SK-N-SH (cell line): ENCODE results near the gene SYCN. TPM values are rescaled to one million over a fixed set of nuclear protein-coding genes. Genes with fewer than 3 reads are reported as not detected.
A peak's percentile ranks its signal among the peaks of the same experiment; 100 is the strongest.

ENCODE experiments used
- CHD2 ChIP-seq: fragments of 150-350 bp; IDR thresholded peaks from 2 replicates; pipeline ENCODE4 v1.6.1; 2018; ENCODE audit warnings: low read length; ENCODE audit not compliant: partially characterized antibody
- FOSL2 ChIP-seq: IDR thresholded peaks from 2 replicates; pipeline ENCODE4 v1.4.0; 2012; ENCODE audit warnings: low read depth, mild to moderate bottlenecking, moderate library complexity, borderline replicate concordance
- FOXJ3 ChIP-seq: sonication (generic); formaldehyde crosslinking; IDR thresholded peaks from 2 replicates; pipeline ENCODE4 v1.5.1; 2020; ENCODE audit warnings: mild to moderate bottlenecking, missing genetic modification reagents
- GABPA ChIP-seq: IDR thresholded peaks from 2 replicates; pipeline ENCODE4 v1.4.0; 2012; ENCODE audit warnings: low read depth, mild to moderate bottlenecking
- GATA2 ChIP-seq: sonication (generic); formaldehyde crosslinking; IDR thresholded peaks from 2 replicates; pipeline ENCODE4 v1.5.0; 2020; ENCODE audit warnings: mild to moderate bottlenecking, missing genetic modification reagents
- MEF2A ChIP-seq: IDR thresholded peaks from 2 replicates; pipeline ENCODE4 v1.4.0; 2012; ENCODE audit warnings: low read depth, borderline replicate concordance
- POLR2AphosphoS5 ChIP-seq: IDR thresholded peaks from 2 replicates; pipeline ENCODE4 v1.6.1; 2012; ENCODE audit warnings: low read depth, low read length
- RAD21 ChIP-seq: IDR thresholded peaks from 2 replicates; pipeline ENCODE4 v1.6.1; 2012; ENCODE audit warnings: mild to moderate bottlenecking, low read length
- RCOR1 ChIP-seq: fragments of 150-350 bp; IDR thresholded peaks from 2 replicates; pipeline ENCODE4 v1.6.1; 2017; ENCODE audit warnings: antibody characterized with exemption, low read length
- RFX5 ChIP-seq: IDR thresholded peaks from 2 replicates; pipeline ENCODE4 v1.6.1; 2012; ENCODE audit warnings: mild to moderate bottlenecking, improper control_type of control experiment, low read length
- RXRA ChIP-seq: IDR thresholded peaks from 2 replicates; pipeline ENCODE4 v1.4.0; 2012; ENCODE audit warnings: low read depth, mild to moderate bottlenecking, borderline replicate concordance
- TCF12 ChIP-seq: IDR thresholded peaks from 2 replicates; pipeline ENCODE4 v1.4.0; 2012
- YY1 ChIP-seq: IDR thresholded peaks from 2 replicates; pipeline ENCODE4 v1.4.0; 2012; ENCODE audit warnings: low read depth, mild to moderate bottlenecking
- polyA plus RNA-seq, 3 experiments: library from polyadenylated mRNA; depleted of rRNA; stranded (reverse); fragments of >200 nt; gene quantifications; 2 replicates each; pipeline ENCODE4 v1.2.3, GENCODE V29; 2012
- TF ChIP-seq, protein P1 (sequence below): fragments of 150-350 bp; IDR thresholded peaks from 2 replicates; pipeline ENCODE4 v1.6.1; 2016; ENCODE audit warnings: mild to moderate bottlenecking, low read depth, low read length
- TF ChIP-seq, protein P2 (sequence below): fragments of 150-350 bp; IDR thresholded peaks from 2 replicates; pipeline ENCODE4 v1.6.1; 2017; ENCODE audit warnings: antibody characterized with exemption, low read length, low read depth, borderline replicate concordance
- TF ChIP-seq, protein P3 (sequence below): fragments of 200-600 bp; sonication (generic); IDR thresholded peaks from 2 replicates; pipeline ENCODE4 v1.6.1; 2017; ENCODE audit warnings: antibody characterized with exemption, mild to moderate bottlenecking, moderate library complexity
- TF ChIP-seq, protein P4 (sequence below): IDR thresholded peaks from 2 replicates; pipeline ENCODE4 v1.6.1; 2012; ENCODE audit warnings: mild to moderate bottlenecking, low read depth, low read length, moderate library complexity

SYCN gene
- polyA plus RNA-seq, 1 of the 3 experiments (the other 2 are of a cell fraction), result not detected

DNA sequence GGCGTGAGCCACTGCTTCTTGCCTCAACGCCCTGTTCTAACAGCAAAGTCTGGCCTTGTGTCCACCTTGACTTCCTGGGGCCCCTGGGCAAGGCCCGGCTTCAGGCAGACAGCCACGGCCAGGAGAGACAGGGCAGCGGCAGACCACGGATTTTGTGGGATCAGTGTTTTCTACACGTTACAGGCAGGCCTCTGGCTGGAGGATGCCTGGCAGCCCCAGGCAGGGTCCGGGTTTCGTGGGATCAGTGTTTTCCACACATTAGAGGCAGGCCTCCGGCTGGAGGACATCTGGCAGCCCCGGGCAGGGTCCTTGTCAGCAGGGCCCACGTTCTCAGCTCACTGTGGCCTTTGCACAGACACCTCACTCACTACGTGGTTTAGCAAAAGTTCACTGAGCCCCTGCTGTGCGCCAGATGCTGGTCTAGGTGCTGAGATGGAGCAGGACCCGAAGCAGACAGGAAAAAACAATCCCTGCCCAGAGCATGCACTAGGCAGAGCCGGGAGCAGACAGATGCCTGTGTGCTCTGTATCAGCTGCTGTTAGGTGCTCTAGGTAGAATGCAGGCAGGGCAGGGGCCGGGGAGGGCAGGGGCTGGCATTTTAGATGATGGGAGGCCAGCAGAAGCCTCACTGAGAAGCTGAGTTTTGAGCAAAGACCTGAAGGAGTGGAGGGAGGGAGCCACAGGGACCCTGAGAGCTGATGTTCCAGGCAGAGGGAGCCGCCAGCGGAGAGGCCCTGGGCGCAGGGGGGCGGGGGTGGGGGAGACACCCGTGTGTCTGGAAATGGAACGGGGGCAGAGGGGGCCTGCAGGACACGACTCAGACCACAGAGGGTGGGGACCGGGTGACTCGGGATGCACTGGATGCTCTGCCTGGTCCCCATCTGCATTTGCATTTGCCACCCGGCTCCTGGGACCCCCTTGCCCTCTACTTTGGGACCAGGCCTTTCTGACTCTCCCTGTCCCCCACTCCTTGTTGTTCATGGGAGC is 32.3 kb downstream of the SYCN start (continued):
- TF ChIP-seq TCF12, result no peak
- no peak for TF ChIP-seq FOSL2
- TF ChIP-seq, protein P1, sequence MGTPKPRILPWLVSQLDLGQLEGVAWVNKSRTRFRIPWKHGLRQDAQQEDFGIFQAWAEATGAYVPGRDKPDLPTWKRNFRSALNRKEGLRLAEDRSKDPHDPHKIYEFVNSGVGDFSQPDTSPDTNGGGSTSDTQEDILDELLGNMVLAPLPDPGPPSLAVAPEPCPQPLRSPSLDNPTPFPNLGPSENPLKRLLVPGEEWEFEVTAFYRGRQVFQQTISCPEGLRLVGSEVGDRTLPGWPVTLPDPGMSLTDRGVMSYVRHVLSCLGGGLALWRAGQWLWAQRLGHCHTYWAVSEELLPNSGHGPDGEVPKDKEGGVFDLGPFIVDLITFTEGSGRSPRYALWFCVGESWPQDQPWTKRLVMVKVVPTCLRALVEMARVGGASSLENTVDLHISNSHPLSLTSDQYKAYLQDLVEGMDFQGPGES, result no peak
- TF ChIP-seq RCOR1, result 0 out of 2 replicates have a peak, but pooled peaks have one; percentile 9
- TF ChIP-seq, protein P2, sequence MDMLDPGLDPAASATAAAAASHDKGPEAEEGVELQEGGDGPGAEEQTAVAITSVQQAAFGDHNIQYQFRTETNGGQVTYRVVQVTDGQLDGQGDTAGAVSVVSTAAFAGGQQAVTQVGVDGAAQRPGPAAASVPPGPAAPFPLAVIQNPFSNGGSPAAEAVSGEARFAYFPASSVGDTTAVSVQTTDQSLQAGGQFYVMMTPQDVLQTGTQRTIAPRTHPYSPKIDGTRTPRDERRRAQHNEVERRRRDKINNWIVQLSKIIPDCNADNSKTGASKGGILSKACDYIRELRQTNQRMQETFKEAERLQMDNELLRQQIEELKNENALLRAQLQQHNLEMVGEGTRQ, result no peak
- no peak for TF ChIP-seq GABPA
- no peak for TF ChIP-seq YY1
- TF ChIP-seq, protein P3, sequence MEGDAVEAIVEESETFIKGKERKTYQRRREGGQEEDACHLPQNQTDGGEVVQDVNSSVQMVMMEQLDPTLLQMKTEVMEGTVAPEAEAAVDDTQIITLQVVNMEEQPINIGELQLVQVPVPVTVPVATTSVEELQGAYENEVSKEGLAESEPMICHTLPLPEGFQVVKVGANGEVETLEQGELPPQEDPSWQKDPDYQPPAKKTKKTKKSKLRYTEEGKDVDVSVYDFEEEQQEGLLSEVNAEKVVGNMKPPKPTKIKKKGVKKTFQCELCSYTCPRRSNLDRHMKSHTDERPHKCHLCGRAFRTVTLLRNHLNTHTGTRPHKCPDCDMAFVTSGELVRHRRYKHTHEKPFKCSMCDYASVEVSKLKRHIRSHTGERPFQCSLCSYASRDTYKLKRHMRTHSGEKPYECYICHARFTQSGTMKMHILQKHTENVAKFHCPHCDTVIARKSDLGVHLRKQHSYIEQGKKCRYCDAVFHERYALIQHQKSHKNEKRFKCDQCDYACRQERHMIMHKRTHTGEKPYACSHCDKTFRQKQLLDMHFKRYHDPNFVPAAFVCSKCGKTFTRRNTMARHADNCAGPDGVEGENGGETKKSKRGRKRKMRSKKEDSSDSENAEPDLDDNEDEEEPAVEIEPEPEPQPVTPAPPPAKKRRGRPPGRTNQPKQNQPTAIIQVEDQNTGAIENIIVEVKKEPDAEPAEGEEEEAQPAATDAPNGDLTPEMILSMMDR, result no peak
- no peak for TF ChIP-seq MEF2A
- TF ChIP-seq CHD2, result peak; percentile 22
- TF ChIP-seq RXRA, result no peak
- no peak for TF ChIP-seq RAD21
- no peak for TF ChIP-seq GATA2 (CRISPR knock-in tag)
- TF ChIP-seq, protein P4, sequence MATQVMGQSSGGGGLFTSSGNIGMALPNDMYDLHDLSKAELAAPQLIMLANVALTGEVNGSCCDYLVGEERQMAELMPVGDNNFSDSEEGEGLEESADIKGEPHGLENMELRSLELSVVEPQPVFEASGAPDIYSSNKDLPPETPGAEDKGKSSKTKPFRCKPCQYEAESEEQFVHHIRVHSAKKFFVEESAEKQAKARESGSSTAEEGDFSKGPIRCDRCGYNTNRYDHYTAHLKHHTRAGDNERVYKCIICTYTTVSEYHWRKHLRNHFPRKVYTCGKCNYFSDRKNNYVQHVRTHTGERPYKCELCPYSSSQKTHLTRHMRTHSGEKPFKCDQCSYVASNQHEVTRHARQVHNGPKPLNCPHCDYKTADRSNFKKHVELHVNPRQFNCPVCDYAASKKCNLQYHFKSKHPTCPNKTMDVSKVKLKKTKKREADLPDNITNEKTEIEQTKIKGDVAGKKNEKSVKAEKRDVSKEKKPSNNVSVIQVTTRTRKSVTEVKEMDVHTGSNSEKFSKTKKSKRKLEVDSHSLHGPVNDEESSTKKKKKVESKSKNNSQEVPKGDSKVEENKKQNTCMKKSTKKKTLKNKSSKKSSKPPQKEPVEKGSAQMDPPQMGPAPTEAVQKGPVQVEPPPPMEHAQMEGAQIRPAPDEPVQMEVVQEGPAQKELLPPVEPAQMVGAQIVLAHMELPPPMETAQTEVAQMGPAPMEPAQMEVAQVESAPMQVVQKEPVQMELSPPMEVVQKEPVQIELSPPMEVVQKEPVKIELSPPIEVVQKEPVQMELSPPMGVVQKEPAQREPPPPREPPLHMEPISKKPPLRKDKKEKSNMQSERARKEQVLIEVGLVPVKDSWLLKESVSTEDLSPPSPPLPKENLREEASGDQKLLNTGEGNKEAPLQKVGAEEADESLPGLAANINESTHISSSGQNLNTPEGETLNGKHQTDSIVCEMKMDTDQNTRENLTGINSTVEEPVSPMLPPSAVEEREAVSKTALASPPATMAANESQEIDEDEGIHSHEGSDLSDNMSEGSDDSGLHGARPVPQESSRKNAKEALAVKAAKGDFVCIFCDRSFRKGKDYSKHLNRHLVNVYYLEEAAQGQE, result no peak
- TF ChIP-seq POLR2AphosphoS5, result no peak
- no peak for TF ChIP-seq RFX5
- TF ChIP-seq FOXJ3, result 0 out of 2 replicates have a peak, but pooled peaks have one; percentile 13
- TF ChIP-seq, all 33 proteins: peak for 4
